Tibial artery (tissue), 4 donors: ENCODE data around the gene KCNH6.

Experiments
- DNase-seq, 2 donors: peaks; one replicate each; pipeline ENCODE4 v3.0.0-alpha.2; 2019
- H3K27ac ChIP-seq, 2 donors: fragments of 200-600 bp; sonication (generic) in 1 of 2; 1 replicate in 1 of 2; 2 replicates in 1 of 2; pipeline ENCODE4 v1.5.1; 2018 to 2019; ENCODE audit warnings: mild to moderate bottlenecking in 1 of 2
- H3K27me3 ChIP-seq, 2 donors: fragments of 200-600 bp; sonication (generic) in 1 of 2; one replicate each; pipeline versions ENCODE4 v1.5.1 to v1.6.0; 2016 to 2019
- H3K36me3 ChIP-seq, 3 donors: fragments of 200-600 bp; sonication (generic) in 2 of 3; one replicate each; pipeline ENCODE4 v1.5.1; 2016 to 2019; ENCODE audit warnings: mild to moderate bottlenecking in 2 of 3
- H3K4me1 ChIP-seq, 4 donors: fragments of 200-600 bp; sonication (generic) in 2 of 4; 1 replicate in 3 of 4; 2 replicates in 1 of 4; pipeline ENCODE4 v1.5.1; 2016 to 2019
- H3K4me3 ChIP-seq, 2 donors: fragments of 200-600 bp; sonication (generic) in 1 of 2; 1 replicate in 1 of 2; 2 replicates in 1 of 2; pipeline ENCODE4 v1.5.1; 2018 to 2019; ENCODE audit warnings: mild to moderate bottlenecking in 2 of 2
- H3K9me3 ChIP-seq, 3 donors: fragments of 200-600 bp; sonication (generic) in 1 of 3; one replicate each; pipeline ENCODE4 v1.5.1; 2016 to 2019
- intact Hi-C: fragments of 100-400 bp; cut with DNase I; formaldehyde crosslinking; loops from one replicate; pipeline ENCODE4 v1.15.0; 2023; ENCODE audit warnings: low total_unique reads
- TF ChIP-seq, protein P1 (sequence below), 2 experiments: fragments of 200-600 bp in 1 of 2; fragments of 450-650 bp in 1 of 2; IDR thresholded peaks; one replicate each; pipeline ENCODE4 v1.5.1; 2017 to 2019; ENCODE audit warnings: antibody characterized with exemption in 2 of 2, mild to moderate bottlenecking in 1 of 2, moderate library complexity in 1 of 2

The KCNH6 gene

DNA sequence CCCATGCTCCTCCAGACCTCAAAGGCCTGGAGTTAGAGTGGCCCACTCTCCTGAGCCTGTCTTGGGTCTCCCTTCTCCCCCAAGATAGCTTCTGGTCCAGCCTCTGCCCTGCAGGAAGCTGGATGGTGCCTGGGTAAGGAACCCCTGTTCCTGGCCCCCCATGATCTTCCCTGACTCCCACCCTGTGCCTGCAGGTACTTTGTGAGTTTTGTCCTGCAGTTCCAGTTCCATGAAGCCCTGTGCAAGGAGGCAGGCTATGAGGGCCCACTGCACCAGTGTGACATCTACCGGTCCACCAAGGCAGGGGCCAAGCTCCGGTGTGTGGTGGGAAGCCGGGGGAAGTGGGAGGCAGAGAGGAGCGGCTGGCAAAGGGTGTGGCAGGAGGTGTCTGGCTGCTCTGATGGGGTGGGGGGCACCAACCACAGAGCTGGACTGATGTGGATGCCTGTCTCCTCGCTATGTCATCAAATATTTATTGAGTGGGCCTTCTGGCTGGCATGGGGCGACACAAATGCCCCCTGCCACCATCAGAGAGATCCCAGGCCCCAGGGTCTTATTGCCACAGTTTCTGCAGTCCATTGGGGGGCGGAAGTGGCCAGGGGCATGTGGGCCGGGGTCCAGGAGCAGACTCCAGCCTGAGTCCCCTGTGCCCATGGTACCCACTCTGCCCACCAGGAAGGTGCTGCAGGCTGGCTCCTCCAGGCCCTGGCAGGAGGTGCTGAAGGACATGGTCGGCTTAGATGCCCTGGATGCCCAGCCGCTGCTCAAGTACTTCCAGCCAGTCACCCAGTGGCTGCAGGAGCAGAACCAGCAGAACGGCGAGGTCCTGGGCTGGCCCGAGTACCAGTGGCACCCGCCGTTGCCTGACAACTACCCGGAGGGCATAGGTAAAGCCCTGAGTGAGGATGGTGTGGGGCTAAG is 39.2 kb upstream of the KCNH6 start:
- intact Hi-C loops: no loop called here

DNA sequence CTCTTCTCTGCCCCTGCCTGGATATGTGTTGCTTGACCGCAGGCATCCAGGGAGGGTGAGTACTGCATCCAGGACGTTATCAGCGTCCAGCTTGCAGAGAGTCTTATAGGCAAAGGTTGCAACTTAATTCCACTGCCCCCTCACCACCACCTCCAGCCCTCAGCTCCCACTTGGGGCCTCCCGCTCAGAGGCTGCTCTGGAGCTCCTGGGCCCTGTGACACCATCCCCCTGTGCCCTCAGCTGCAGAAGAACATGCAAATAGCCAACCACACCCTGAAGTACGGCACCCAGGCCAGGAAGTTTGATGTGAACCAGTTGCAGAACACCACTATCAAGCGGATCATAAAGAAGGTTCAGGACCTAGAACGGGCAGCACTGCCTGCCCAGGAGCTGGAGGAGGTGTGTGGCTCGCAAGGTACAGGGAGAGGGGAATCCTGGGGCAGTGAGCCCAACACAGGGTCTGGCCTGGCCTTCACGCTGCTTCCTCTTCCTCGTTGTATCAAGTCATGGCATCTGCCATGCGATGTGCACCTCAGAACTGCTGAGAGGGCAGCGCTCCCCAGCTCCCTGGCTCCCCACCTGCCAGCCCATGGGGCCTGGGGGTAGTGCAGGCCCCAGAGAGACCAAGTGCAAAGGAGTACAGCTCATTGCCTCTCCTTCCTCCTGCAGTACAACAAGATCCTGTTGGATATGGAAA is 36.7 kb upstream of the KCNH6 start:
- TF ChIP-seq, protein P1, sequence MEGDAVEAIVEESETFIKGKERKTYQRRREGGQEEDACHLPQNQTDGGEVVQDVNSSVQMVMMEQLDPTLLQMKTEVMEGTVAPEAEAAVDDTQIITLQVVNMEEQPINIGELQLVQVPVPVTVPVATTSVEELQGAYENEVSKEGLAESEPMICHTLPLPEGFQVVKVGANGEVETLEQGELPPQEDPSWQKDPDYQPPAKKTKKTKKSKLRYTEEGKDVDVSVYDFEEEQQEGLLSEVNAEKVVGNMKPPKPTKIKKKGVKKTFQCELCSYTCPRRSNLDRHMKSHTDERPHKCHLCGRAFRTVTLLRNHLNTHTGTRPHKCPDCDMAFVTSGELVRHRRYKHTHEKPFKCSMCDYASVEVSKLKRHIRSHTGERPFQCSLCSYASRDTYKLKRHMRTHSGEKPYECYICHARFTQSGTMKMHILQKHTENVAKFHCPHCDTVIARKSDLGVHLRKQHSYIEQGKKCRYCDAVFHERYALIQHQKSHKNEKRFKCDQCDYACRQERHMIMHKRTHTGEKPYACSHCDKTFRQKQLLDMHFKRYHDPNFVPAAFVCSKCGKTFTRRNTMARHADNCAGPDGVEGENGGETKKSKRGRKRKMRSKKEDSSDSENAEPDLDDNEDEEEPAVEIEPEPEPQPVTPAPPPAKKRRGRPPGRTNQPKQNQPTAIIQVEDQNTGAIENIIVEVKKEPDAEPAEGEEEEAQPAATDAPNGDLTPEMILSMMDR (IDR thresholded peaks at IDR 0.05): no peak
- no peak for DNase-seq
- H3K4me1 ChIP-seq: no peaks in the 10 kb centered on the region
- H3K27me3 ChIP-seq: peaks cover 0 to 19% of the 10 kb centered on the region in 2 donors
- H3K27ac ChIP-seq: no peak overlapping the region
- no peaks in the 10 kb centered on the region for H3K9me3 ChIP-seq
- H3K4me3 ChIP-seq: no peak overlapping the region
- peaks cover 0 to 6% (median 0%) of the 10 kb centered on the region in 3 donors for H3K36me3 ChIP-seq
- intact Hi-C loops: no loop called here

More for the DNA sequence above, 39.2 kb upstream of the KCNH6 start:
- no peak for DNase-seq
- H3K9me3 ChIP-seq: no peaks in the 10 kb centered on the region
- H3K4me1 ChIP-seq: no peaks in the 10 kb centered on the region
- H3K27ac ChIP-seq: no peak overlapping the region
- TF ChIP-seq, protein P1 (IDR thresholded peaks at IDR 0.05): no peak
- peaks cover 0 to 40% of the 10 kb centered on the region in 2 donors for H3K27me3 ChIP-seq
- H3K36me3 ChIP-seq: peaks cover 0 to 4% (median 0%) of the 10 kb centered on the region in 3 donors
- H3K4me3 ChIP-seq: no peak overlapping the region

DNA sequence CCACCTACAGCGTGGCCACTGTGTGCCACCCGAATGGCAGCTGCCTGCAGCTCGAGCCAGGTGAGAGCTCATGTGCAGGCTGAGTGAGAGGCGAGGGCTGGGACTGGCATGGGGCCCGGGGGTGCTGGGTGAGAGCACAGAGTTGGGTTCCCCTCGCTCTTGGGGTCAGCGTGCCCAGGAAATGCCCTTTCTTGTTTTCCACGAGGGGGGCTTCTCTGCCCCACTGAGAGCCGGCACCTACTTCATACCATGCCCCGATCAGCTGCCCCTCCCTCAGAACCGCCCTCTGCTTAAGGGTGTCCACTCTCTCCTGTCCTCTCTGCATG is 36.2 kb upstream of the KCNH6 start:
- Histone ChIP-seq H3K4me1 (no peaks in the 10 kb centered on the region), H3K27me3 (peaks cover 0 to 14% of the 10 kb centered on the region in 2 donors), H3K4me3 (no peak overlapping the region), H3K36me3 (peaks cover 0 to 6% (median 0%) of the 10 kb centered on the region in 3 donors), H3K27ac (no peak overlapping the region), H3K9me3 (no peaks in the 10 kb centered on the region)
- TF ChIP-seq, protein P1 (IDR thresholded peaks at IDR 0.05): no peak
- no peak for DNase-seq
- intact Hi-C loops: no loop called here

DNA sequence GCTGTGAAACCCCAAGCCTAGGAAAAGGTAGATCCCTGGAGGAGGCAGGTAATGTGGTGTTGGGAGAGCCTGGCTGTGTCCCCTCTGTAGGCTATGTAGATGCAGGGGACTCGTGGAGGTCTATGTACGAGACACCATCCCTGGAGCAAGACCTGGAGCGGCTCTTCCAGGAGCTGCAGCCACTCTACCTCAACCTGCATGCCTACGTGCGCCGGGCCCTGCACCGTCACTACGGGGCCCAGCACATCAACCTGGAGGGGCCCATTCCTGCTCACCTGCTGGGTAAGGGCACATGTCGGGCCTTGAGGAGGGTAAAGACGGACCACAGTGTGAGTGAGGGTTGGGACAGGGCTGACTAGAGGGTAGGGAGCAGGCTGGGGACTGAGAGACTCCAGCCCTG is 34.3 kb upstream of the KCNH6 start:
- no peak overlapping the region for H3K27ac ChIP-seq
- no peak overlapping the region for H3K4me3 ChIP-seq
- intact Hi-C loops: no loop called here
- peaks cover 0 to 6% (median 0%) of the 10 kb centered on the region in 3 donors for H3K36me3 ChIP-seq
- H3K4me1 ChIP-seq: no peaks in the 10 kb centered on the region
- TF ChIP-seq, protein P1 (IDR thresholded peaks at IDR 0.05): no peak
- no peaks in the 10 kb centered on the region for H3K9me3 ChIP-seq
- H3K27me3 ChIP-seq: peaks cover 0 to 14% of the 10 kb centered on the region in 2 donors
- DNase-seq: no peak

DNA sequence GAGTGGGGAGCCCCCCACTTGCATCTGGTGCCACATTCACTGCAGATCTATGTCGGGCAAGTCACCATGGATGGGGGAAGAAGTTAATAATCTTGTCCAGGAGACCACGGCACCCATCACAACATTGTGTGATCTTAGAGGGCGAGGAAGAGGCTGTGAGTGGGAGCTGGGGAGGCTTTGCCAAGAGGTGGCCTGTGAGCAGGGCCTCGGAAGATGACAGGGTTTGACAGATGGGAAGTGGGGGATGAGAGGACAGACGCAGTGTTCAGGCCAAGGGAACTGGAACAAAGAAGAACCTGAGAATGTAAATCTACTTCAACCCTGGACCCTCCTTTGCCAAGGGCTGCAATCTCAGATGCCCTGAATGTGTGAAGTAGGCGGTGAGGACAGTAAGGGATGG is 33.9 kb upstream of the KCNH6 start:
- intact Hi-C loops: no loop called here
- no peak overlapping the region for H3K4me3 ChIP-seq
- H3K4me1 ChIP-seq: no peaks in the 10 kb centered on the region
- TF ChIP-seq, protein P1 (IDR thresholded peaks at IDR 0.05): no peak
- H3K27ac ChIP-seq: no peak overlapping the region
- peaks cover 0 to 12% of the 10 kb centered on the region in 2 donors for H3K27me3 ChIP-seq
- DNase-seq: no peak
- no peaks in the 10 kb centered on the region for H3K9me3 ChIP-seq
- peaks cover 0 to 6% (median 0%) of the 10 kb centered on the region in 3 donors for H3K36me3 ChIP-seq
